Gastrocnemius medialis (tissue), 4 donors: ENCODE measurements around the gene MUSTN1. TPM values are rescaled to one million over a fixed set of nuclear protein-coding genes. Genes with fewer than 3 reads are reported as not detected.

Source experiments
- ATAC-seq, 2 donors: fragments of 150-250 bp; one replicate each; pipeline ENCODE4 v1.9.1; 2016
- DNase-seq, 2 donors: peaks; one replicate each; pipeline ENCODE4 v3.0.0-alpha.2; 2019
- H3K27ac ChIP-seq, 4 donors: fragments of 200-600 bp; sonication (generic); 1 replicate in 1 of 4; 2 replicates in 3 of 4; pipeline ENCODE4 v1.5.1; 2016 to 2018; ENCODE audit warnings: mild to moderate bottlenecking in 2 of 4, moderate library complexity in 1 of 4
- H3K27me3 ChIP-seq, 3 donors: fragments of 200-600 bp; sonication (generic) in 2 of 3; 1 replicate in 1 of 3; 2 replicates in 2 of 3; pipeline versions ENCODE4 v1.5.1 to v1.6.0; 2016 to 2019; ENCODE audit warnings: mild to moderate bottlenecking in 1 of 3, moderate library complexity in 1 of 3
- H3K36me3 ChIP-seq, 2 donors: fragments of 200-600 bp; sonication (generic) in 1 of 2; one replicate each; pipeline ENCODE4 v1.5.1; 2017 to 2018
- H3K4me1 ChIP-seq, 2 donors: fragments of 200-600 bp; sonication (generic) in 1 of 2; one replicate each; pipeline ENCODE4 v1.5.1; 2016 to 2017; ENCODE audit warnings: mild to moderate bottlenecking in 2 of 2
- H3K4me3 ChIP-seq, 4 donors: fragments of 200-600 bp; sonication (generic) in 3 of 4; 1 replicate in 1 of 4; 2 replicates in 3 of 4; pipeline ENCODE4 v1.5.1; 2016 to 2019; ENCODE audit warnings: mild to moderate bottlenecking in 2 of 4
- H3K9me3 ChIP-seq, 3 donors: fragments of 200-600 bp; sonication (generic) in 2 of 3; 1 replicate in 1 of 3; 2 replicates in 2 of 3; pipeline ENCODE4 v1.5.1; 2016 to 2019
- POLR2A ChIP-seq, 2 donors: fragments of 450-650 bp; IDR thresholded peaks; one replicate each; pipeline ENCODE4 v1.6.1; 2017; ENCODE audit warnings: antibody characterized with exemption in 2 of 2, mild to moderate bottlenecking in 2 of 2, moderate library complexity in 2 of 2
- in situ Hi-C, 4 donors: fragments of 200-750 bp; cut with MboI; loops; one replicate each; pipeline versions ENCODE4 v1.15.0 to v1.8.0; 2017; ENCODE audit warnings: low sequenced_read_pairs in 4 of 4
- intact Hi-C: fragments of 100-400 bp; cut with DNase I; formaldehyde crosslinking; loops from one replicate; pipeline ENCODE4 v1.15.1; 2023; ENCODE audit warnings: low total_unique reads
- total RNA-seq, 4 donors: library from RNA; depleted of rRNA; stranded (reverse); fragments of >200 nt; gene quantifications; one replicate each; pipeline versions ENCODE4 v1.1.0 to v1.2.3, GENCODE V29; 2016
- TF ChIP-seq, protein P1 (sequence below), 5 experiments: fragments of 450-650 bp in 3 of 5; fragments of 200-600 bp in 2 of 5; sonication (generic) in 2 of 5; IDR thresholded peaks in 4 of 5; conservative IDR thresholded peaks in 1 of 5; 1 replicate in 4 of 5; 2 replicates in 1 of 5; pipeline ENCODE4 v1.5.1; 2016 to 2019; ENCODE audit warnings: antibody characterized with exemption in 5 of 5, mild to moderate bottlenecking in 3 of 5, moderate library complexity in 3 of 5

The MUSTN1 gene
- total RNA-seq, 4 donors from 2014 or later: 218 to 2,149 (median 412) TPM

GRCh38 chr3:52819936-52820335 is 14.9 kb downstream of the MUSTN1 start:
- ATAC-seq: peak in 1 of 2 donors; percentile 14
- Histone ChIP-seq H3K9me3 (no peaks in the 10 kb centered on the region), H3K36me3 (peaks cover 0 to 92% of the 10 kb centered on the region in 2 donors), H3K4me3 (no peak overlapping the region), H3K27ac (peak overlapping the region; percentile 38 to 96 (median 62)), H3K27me3 (no peaks in the 10 kb centered on the region), H3K4me1 (peaks cover 7 to 8% of the 10 kb centered on the region in 2 donors)
- DNase-seq: no peak
- in situ Hi-C loops: no loop called here
- no peak for TF ChIP-seq POLR2A (IDR thresholded peaks at IDR 0.05)
- TF ChIP-seq, protein P1, sequence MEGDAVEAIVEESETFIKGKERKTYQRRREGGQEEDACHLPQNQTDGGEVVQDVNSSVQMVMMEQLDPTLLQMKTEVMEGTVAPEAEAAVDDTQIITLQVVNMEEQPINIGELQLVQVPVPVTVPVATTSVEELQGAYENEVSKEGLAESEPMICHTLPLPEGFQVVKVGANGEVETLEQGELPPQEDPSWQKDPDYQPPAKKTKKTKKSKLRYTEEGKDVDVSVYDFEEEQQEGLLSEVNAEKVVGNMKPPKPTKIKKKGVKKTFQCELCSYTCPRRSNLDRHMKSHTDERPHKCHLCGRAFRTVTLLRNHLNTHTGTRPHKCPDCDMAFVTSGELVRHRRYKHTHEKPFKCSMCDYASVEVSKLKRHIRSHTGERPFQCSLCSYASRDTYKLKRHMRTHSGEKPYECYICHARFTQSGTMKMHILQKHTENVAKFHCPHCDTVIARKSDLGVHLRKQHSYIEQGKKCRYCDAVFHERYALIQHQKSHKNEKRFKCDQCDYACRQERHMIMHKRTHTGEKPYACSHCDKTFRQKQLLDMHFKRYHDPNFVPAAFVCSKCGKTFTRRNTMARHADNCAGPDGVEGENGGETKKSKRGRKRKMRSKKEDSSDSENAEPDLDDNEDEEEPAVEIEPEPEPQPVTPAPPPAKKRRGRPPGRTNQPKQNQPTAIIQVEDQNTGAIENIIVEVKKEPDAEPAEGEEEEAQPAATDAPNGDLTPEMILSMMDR (IDR thresholded peaks at IDR 0.05 in 4 of 5, conservative IDR thresholded peaks at IDR 0.05 in 1 of 5): no peak
- intact Hi-C loops: no loop called here

GRCh38 chr3:52817860-52818259 is 17.0 kb downstream of the MUSTN1 start:
- DNase-seq: no peak
- Histone ChIP-seq H3K27ac (peak overlapping the region; percentile 21 to 96 (median 48)), H3K27me3 (no peaks in the 10 kb centered on the region), H3K9me3 (no peaks in the 10 kb centered on the region), H3K36me3 (peaks cover 0 to 89% of the 10 kb centered on the region in 2 donors), H3K4me1 (peaks cover 7 to 8% of the 10 kb centered on the region in 2 donors), H3K4me3 (no peak overlapping the region)
- TF ChIP-seq, protein P1 (IDR thresholded peaks at IDR 0.05 in 4 of 5, conservative IDR thresholded peaks at IDR 0.05 in 1 of 5): no peak
- no peak for TF ChIP-seq POLR2A (IDR thresholded peaks at IDR 0.05)
- in situ Hi-C loops (no loop called here), intact Hi-C loops (no loop called here)
- ATAC-seq: no peak

DNA sequence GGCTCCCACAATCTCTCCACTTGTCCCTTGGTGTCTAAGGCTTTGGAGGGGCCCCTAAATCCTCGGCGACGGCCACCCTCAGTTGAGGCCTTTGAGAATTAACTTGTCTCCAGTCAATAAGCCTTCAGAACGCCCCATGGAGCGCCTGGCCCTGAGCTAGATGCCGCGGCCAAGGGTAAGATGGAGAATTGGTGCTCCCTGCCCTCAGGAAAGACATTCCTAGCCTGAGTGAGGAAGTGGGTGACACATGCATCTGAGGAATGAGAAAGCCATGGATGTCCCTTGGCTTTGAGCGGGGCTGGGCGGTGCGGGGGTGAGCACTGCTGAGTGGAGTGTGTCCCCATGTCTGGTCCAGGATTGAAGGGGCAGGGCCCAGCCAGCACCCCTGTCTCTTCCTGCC is 17.6 kb downstream of the MUSTN1 start:
- ATAC-seq (no peak), DNase-seq (no peak)
- in situ Hi-C loops (no loop called here), intact Hi-C loops (no loop called here)
- no peaks in the 10 kb centered on the region for H3K9me3 ChIP-seq
- peaks cover 7 to 8% of the 10 kb centered on the region in 2 donors for H3K4me1 ChIP-seq
- H3K27ac ChIP-seq: peak overlapping the region in 1 of 4 donors; percentile 96
- H3K27me3 ChIP-seq: no peaks in the 10 kb centered on the region
- TF ChIP-seq, protein P1 (IDR thresholded peaks at IDR 0.05 in 4 of 5, conservative IDR thresholded peaks at IDR 0.05 in 1 of 5): no peak
- no peak for TF ChIP-seq POLR2A (IDR thresholded peaks at IDR 0.05)
- H3K4me3 ChIP-seq: no peak overlapping the region
- H3K36me3 ChIP-seq: peaks cover 0 to 83% of the 10 kb centered on the region in 2 donors

DNA sequence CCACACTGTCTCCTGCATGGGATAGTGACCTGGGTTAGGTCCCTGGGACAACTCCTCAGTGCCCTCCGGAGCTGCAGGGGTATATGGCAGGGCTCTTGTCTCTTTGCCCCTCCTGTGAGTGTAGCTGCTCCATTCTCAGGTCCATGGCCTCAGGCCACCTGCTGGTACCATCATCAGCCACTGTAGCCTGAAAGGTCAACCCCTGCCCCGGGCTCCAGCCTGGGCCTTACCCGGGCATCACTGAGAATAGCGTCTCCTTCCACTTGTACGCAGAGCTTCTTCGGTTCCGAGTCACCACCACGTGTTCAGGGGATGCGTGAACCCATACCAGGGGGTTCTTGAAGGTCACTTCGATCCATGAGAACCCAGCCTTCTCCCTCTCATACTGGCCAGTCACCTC is 18.2 kb downstream of the MUSTN1 start:
- Histone ChIP-seq H3K9me3 (no peaks in the 10 kb centered on the region), H3K4me3 (no peak overlapping the region), H3K36me3 (peaks cover 0 to 77% of the 10 kb centered on the region in 2 donors), H3K27me3 (no peaks in the 10 kb centered on the region), H3K4me1 (peaks cover 7 to 8% of the 10 kb centered on the region in 2 donors), H3K27ac (peak overlapping the region in 1 of 4 donors; percentile 27)
- DNase-seq: no peak
- no peak for TF ChIP-seq POLR2A (IDR thresholded peaks at IDR 0.05)
- TF ChIP-seq, protein P1 (IDR thresholded peaks at IDR 0.05 in 4 of 5, conservative IDR thresholded peaks at IDR 0.05 in 1 of 5): no peak
- in situ Hi-C loops (no loop called here), intact Hi-C loops (no loop called here)
- ATAC-seq: no peak

DNA sequence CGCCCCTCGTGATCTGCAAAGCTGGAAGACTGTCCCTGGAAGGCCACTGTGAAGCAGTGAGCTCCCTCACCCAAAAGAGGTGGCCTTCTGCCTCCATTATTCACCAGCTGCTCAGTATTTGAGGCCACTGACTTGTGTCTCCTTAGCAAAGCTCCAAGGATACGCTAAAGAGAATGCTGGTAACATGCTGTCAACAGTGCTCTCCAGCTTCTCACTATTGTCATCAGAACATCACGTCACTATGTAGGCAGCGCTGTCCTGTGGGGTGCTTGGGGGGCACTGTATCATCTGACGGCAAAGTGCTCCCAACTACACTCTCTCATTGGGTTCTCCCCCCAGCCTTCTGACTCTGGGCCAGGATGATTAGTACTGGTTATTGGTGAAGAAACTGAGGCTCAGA is 18.6 kb downstream of the MUSTN1 start:
- peaks cover 0 to 73% of the 10 kb centered on the region in 2 donors for H3K36me3 ChIP-seq
- H3K4me3 ChIP-seq: no peak overlapping the region
- in situ Hi-C loops: no loop called here

More for the DNA sequence above, 18.6 kb downstream of the MUSTN1 start:
- no peak overlapping the region for H3K27ac ChIP-seq
- H3K9me3 ChIP-seq: no peaks in the 10 kb centered on the region
- H3K4me1 ChIP-seq: peaks cover 7 to 11% of the 10 kb centered on the region in 2 donors
- intact Hi-C loops: no loop called here
- ATAC-seq: no peak
- DNase-seq: no peak
- H3K27me3 ChIP-seq: no peaks in the 10 kb centered on the region
- TF ChIP-seq POLR2A (IDR thresholded peaks at IDR 0.05): no peak
- TF ChIP-seq, protein P1 (IDR thresholded peaks at IDR 0.05 in 4 of 5, conservative IDR thresholded peaks at IDR 0.05 in 1 of 5): no peak
